GM12864 (cell line): ENCODE data around the gene CUTA.
A peak's percentile ranks its signal among the peaks of the same experiment; 100 is the strongest.

Experiments
- DNase-seq: peaks from one replicate; pipeline ENCODE4 v3.0.0-alpha.2; 2011; ENCODE audit warnings: low read depth
- H3K4me3 ChIP-seq: 2 replicates; pipeline ENCODE4 v1.5.1; 2011; ENCODE audit warnings: mild to moderate bottlenecking, low read depth, low read length, control low read depth
- TF ChIP-seq, protein P1 (sequence below): IDR thresholded peaks from 2 replicates; pipeline ENCODE4 v1.5.1; 2011; ENCODE audit warnings: low read depth, mild to moderate bottlenecking, moderate library complexity, low read length, control low read depth, inconsistent platforms; ENCODE audit errors: missing control alignments

The CUTA gene

DNA sequence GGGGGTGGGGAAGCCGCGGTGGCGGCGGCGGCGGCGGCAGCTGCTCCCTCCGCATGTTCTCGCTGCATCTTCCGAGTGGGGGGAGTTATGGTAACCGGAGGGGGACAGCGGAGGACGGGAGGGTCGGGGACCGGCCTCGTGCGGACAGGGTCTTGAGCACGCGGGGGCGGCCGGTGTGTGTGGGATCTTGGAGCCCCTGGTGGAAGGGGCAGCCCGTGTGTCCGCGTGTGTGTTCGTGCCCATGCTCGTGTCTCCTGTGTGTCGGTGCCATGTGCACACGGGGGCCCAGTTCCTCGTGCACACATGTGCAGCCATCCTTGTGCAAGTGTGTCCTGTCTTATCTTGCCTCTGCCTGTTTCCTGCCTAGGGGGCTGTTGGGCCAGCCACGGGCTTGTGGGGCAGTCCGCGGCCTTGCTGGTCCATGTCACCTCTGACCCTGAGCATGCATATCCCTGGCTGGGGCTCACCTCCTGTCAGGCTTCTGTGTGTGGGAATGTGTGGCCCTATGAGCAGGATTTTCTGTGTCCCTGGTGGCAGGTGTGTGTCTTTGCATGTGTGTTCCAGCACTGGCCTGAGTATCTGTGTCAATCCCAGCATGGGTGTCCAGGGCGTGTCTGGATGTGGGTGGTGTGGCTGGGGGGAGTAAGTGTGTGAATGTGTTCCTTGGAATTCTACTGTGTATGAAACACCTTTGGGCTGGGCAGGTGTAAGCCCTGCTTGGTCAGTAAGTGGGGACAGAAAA, 10.5 kb upstream of the CUTA start:
- no peak for DNase-seq
- peak overlapping the region; percentile 50 for H3K4me3 ChIP-seq
- TF ChIP-seq, protein P1, sequence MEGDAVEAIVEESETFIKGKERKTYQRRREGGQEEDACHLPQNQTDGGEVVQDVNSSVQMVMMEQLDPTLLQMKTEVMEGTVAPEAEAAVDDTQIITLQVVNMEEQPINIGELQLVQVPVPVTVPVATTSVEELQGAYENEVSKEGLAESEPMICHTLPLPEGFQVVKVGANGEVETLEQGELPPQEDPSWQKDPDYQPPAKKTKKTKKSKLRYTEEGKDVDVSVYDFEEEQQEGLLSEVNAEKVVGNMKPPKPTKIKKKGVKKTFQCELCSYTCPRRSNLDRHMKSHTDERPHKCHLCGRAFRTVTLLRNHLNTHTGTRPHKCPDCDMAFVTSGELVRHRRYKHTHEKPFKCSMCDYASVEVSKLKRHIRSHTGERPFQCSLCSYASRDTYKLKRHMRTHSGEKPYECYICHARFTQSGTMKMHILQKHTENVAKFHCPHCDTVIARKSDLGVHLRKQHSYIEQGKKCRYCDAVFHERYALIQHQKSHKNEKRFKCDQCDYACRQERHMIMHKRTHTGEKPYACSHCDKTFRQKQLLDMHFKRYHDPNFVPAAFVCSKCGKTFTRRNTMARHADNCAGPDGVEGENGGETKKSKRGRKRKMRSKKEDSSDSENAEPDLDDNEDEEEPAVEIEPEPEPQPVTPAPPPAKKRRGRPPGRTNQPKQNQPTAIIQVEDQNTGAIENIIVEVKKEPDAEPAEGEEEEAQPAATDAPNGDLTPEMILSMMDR, result peak; percentile 63

DNA sequence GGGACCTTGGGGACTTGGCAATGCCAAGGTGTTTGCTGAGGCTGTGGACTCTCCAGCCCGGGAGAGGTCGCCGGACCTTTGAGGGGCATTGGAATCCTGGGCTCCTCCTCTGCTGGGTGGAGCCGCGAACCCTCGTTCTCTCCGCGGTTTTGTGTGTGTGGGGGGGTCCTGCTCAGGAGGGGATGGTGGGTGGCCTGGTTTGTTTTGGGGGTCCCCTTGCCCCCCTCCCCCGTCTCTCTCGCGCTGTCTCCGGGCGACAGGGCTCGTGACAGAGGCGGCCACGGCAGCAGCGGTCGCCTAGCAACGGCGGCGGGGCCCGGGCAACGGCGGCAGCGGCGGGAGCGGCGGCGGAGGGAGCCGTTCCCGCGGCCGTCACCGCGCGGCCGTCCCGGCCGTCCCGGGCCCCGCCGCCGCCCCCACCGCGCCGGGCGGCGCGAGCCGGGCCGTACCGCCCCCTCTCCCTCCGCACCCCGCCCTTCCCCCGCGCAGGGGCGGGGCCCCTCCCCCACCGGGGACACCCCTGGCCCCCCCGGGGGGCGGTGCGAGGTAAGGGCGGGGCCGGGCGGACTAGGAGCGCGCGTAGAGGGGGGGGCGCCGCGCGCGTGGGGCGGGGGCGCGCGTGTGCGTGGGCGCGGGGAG, 9.8 kb upstream of the CUTA start:
- H3K4me3 ChIP-seq, result peak overlapping the region; percentile 60
- TF ChIP-seq, protein P1, result peak; percentile 7
- no peak for DNase-seq

GRCh38 chr6:33426590-33427511, 8.9 kb upstream of the CUTA start:
- no peak for DNase-seq
- TF ChIP-seq, protein P1, result no peak
- peak overlapping the region; percentile 60 for H3K4me3 ChIP-seq

GRCh38 chr6:33425668-33426577, 8.0 kb upstream of the CUTA start:
- DNase-seq, result peak; percentile 39

DNA sequence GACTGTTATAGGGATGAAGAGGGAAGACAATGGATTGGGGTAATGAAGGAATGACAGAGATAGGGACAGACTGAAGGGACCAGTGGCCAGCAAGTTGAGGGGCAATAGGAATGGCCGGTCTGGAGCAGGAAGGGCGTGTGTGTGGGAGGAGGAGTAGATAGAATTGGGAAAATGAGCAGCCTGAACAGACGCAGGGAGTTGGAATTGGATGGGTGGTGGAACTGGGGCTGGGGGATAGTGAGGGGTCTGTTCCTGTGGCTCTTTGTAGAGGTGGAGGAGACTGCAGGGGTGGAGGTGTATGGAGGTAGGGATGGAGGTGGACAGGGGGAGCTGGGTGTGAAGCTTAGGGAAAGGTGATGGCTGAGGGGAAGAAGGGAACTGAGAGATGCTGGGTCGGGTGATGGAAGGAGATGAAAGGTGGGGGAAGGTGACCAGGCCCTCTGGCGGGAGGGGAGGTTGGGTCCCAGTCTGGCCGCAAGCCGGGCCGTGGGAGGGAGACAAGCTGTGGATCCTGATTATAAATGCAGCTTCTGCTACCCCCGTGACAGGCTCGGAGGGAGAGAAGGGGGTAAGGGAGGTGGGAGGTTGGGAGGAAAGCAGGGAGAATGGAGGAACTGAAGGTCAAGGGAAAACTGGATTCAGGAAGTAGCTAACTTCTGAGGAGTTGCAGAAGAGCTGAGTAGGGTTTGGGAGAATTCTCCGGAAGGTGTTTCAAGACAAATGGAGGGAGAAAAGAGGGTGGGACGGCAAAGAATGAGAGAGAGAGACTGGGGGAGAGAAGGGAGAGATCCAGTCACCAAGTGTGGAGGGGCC, 7.2 kb upstream of the CUTA start:
- no peak for DNase-seq
- TF ChIP-seq, protein P1, result no peak
- H3K4me3 ChIP-seq, result peak overlapping the region; percentile 50

More at GRCh38 chr6:33425668-33426577, 8.0 kb upstream of the CUTA start:
- TF ChIP-seq, protein P1, result peak; percentile 63
- peak overlapping the region; percentile 50 for H3K4me3 ChIP-seq

- TF ChIP-seq, protein P1, result no peak
- no peak for DNase-seq
- no peak overlapping the region for H3K4me3 ChIP-seq
These were observed 5.9 kb upstream of the CUTA start for GRCh38 chr6:33423777-33424176.
